H1 (cell line): Measurements from ENCODE around the gene GPRIN3. TPM values are rescaled to one million over a fixed set of nuclear protein-coding genes. Genes with fewer than 3 reads are reported as not detected.

Experiments used
- CTCF ChIA-PET: fragments of 300-600 bp; sonication (Branson Sonifier 250); formaldehyde crosslinking; loops from one replicate; lab custom pipeline; 2021; ENCODE audit not compliant: partially characterized antibody; lab: Charles Lee
- POLR2A ChIA-PET: fragments of 300-600 bp; sonication (Branson Sonifier 250); formaldehyde crosslinking; loops from one replicate; lab custom pipeline; 2021; ENCODE audit warnings: inconsistent platforms; ENCODE audit not compliant: partially characterized antibody; lab: Charles Lee
- DNase-seq, 2 experiments: peaks; one replicate each; pipeline versions ENCODE4 v3.0.0 to v3.0.0-alpha.2; 2010 to 2022; ENCODE audit warnings: low spot score in 2 of 2, low read depth in 1 of 2, mixed read lengths in 1 of 2
- FAIRE-seq: peaks from 2 replicates; lab custom pipeline; 2011; peaks lifted over from hg19 to GRCh38; lab: Jason Lieb, UNC
- H2AFZ ChIP-seq: 2 replicates; pipeline ENCODE4 v1.8.1; 2012; ENCODE audit warnings: low read length, inconsistent platforms
- H2AK5ac ChIP-seq: 2 replicates; pipeline ENCODE4 v1.6.1; 2013; ENCODE audit warnings: low read depth, low read length
- H2BK120ac ChIP-seq: replicated peaks from 2 replicates; pipeline ENCODE3; 2013; ENCODE audit warnings: low read depth, low read length, inconsistent platforms
- H2BK12ac ChIP-seq: 2 replicates; pipeline ENCODE4 v1.6.1; 2013; ENCODE audit warnings: low read depth, low read length
- H2BK15ac ChIP-seq: 2 replicates; pipeline ENCODE4 v1.6.1; 2013; ENCODE audit warnings: low read length
- H2BK20ac ChIP-seq: 2 replicates; pipeline ENCODE4 v1.6.1; 2013; ENCODE audit warnings: low read length
- H2BK5ac ChIP-seq: 2 replicates; pipeline ENCODE4 v1.6.1; 2013; ENCODE audit warnings: low read depth, low read length
- H3K14ac ChIP-seq: 2 replicates; pipeline ENCODE4 v1.6.1; 2013; ENCODE audit warnings: inconsistent platforms; ENCODE audit not compliant: insufficient read length
- H3K18ac ChIP-seq: 2 replicates; pipeline ENCODE4 v1.6.1; 2013; ENCODE audit warnings: low read length; ENCODE audit errors: extremely low read depth
- H3K23ac ChIP-seq: 2 replicates; pipeline ENCODE4 v1.6.1; 2013; ENCODE audit warnings: inconsistent platforms; ENCODE audit not compliant: insufficient read length
- H3K23me2 ChIP-seq: 2 replicates; pipeline ENCODE4 v1.6.1; 2013; ENCODE audit warnings: low read depth, low read length
- H3K27ac ChIP-seq: 2 replicates; pipeline ENCODE4 v1.6.1; 2011; ENCODE audit warnings: low read depth, low read length, inconsistent platforms
- H3K27me3 ChIP-seq, 4 experiments: replicated peaks in 1 of 4; 1 replicate in 1 of 4; 2 replicates in 3 of 4; pipeline versions ENCODE4 v1.6.1 to v1.8.1; 2011 to 2013; ENCODE audit warnings: low read length in 3 of 4, mild to moderate bottlenecking in 3 of 4, inconsistent platforms in 2 of 4, mixed read lengths in 2 of 4, moderate library complexity in 1 of 4; ENCODE audit not compliant: control insufficient read depth in 3 of 4, insufficient read depth in 3 of 4; ENCODE audit errors: extremely low read depth in 1 of 4
- H3K36me3 ChIP-seq, 4 experiments: 2 replicates each; pipeline versions ENCODE4 v1.6.1 to v1.8.1; 2011 to 2013; ENCODE audit warnings: mild to moderate bottlenecking in 4 of 4, low read length in 3 of 4, moderate library complexity in 2 of 4, control low read depth in 1 of 4, inconsistent platforms in 1 of 4; ENCODE audit not compliant: insufficient read depth in 4 of 4, control insufficient read depth in 2 of 4
- H3K4ac ChIP-seq: replicated peaks from 2 replicates; pipeline ENCODE3; 2013; ENCODE audit warnings: low read length, low read depth, mixed read lengths, inconsistent platforms; ENCODE audit not compliant: insufficient read length
- H3K4me1 ChIP-seq, 4 experiments: replicated peaks in 1 of 4; 1 replicate in 1 of 4; 2 replicates in 3 of 4; pipeline versions ENCODE4 v1.6.1 to v1.8.1; 2011 to 2013; ENCODE audit warnings: low read length in 3 of 4, inconsistent platforms in 2 of 4, mixed read lengths in 1 of 4; ENCODE audit not compliant: insufficient read depth in 4 of 4, control insufficient read depth in 3 of 4
- H3K4me2 ChIP-seq, 2 experiments: 2 replicates each; pipeline versions ENCODE4 v1.6.1 to v1.8.1; 2011 to 2013; ENCODE audit warnings: low read depth in 2 of 2, low read length in 2 of 2, control low read depth in 1 of 2, inconsistent platforms in 1 of 2, mild to moderate bottlenecking in 1 of 2; ENCODE audit not compliant: insufficient read depth in 1 of 2
- H3K4me3 ChIP-seq, 4 experiments: fragments of 200-600, 300-600 bp in 1 of 4; sonication (generic), shearing (Covaris generic), sonication (Bioruptor Twin) in 1 of 4; 2 replicates each; pipeline versions ENCODE4 v1.5.1 to v1.8.1; 2011 to 2016; ENCODE audit warnings: low read length in 4 of 4, low read depth in 3 of 4, control low read depth in 2 of 4, inconsistent platforms in 2 of 4, mild to moderate bottlenecking in 2 of 4, mixed read lengths in 1 of 4, moderate library complexity in 1 of 4; ENCODE audit not compliant: insufficient read depth in 2 of 4; ENCODE audit errors: extremely low read depth in 1 of 4
- H3K56ac ChIP-seq: replicated peaks from 2 replicates; pipeline ENCODE3; 2013; ENCODE audit warnings: low read depth, mild to moderate bottlenecking, mixed read lengths, low read length, inconsistent platforms; ENCODE audit not compliant: insufficient read length
- H3K79me1 ChIP-seq: 2 replicates; pipeline ENCODE4 v1.6.1; 2013; ENCODE audit warnings: low read depth, low read length, control low read depth
- H3K79me2 ChIP-seq, 2 experiments: 2 replicates each; pipeline versions ENCODE4 v1.6.1 to v1.8.1; 2012 to 2013; ENCODE audit warnings: low read length in 2 of 2, mild to moderate bottlenecking in 2 of 2, inconsistent platforms in 1 of 2; ENCODE audit not compliant: insufficient read depth in 2 of 2, control insufficient read depth in 1 of 2
- H3K9ac ChIP-seq, 4 experiments: replicated peaks in 1 of 4; 1 replicate in 1 of 4; 2 replicates in 3 of 4; pipeline versions ENCODE4 v1.6.1 to v1.8.1; 2011 to 2013; ENCODE audit warnings: low read depth in 3 of 4, low read length in 3 of 4, control low read depth in 2 of 4, mild to moderate bottlenecking in 2 of 4, moderate library complexity in 2 of 4, inconsistent platforms in 1 of 4; ENCODE audit errors: extremely low read depth in 1 of 4
- H3K9me3 ChIP-seq, 2 experiments: 2 replicates each; pipeline versions ENCODE4 v1.6.1 to v1.8.1; 2012 to 2013; ENCODE audit warnings: mild to moderate bottlenecking in 2 of 2, moderate library complexity in 2 of 2, control low read depth in 1 of 2, inconsistent platforms in 1 of 2, low read depth in 1 of 2, low read length in 1 of 2, mixed read lengths in 1 of 2; ENCODE audit not compliant: insufficient read depth in 2 of 2
- H4K20me1 ChIP-seq, 2 experiments: replicated peaks in 1 of 2; 2 replicates each; pipeline versions ENCODE3 to v1.8.1; 2011 to 2013; ENCODE audit warnings: inconsistent platforms in 2 of 2, low read length in 2 of 2, mild to moderate bottlenecking in 1 of 2; ENCODE audit not compliant: insufficient read depth in 2 of 2, control insufficient read depth in 1 of 2
- H4K5ac ChIP-seq: 2 replicates; pipeline ENCODE4 v1.6.1; 2013; ENCODE audit warnings: low read length, low read depth, mixed read lengths, inconsistent platforms; ENCODE audit not compliant: insufficient read length
- H4K8ac ChIP-seq: 2 replicates; pipeline ENCODE4 v1.8.0; 2013; ENCODE audit warnings: mild to moderate bottlenecking, moderate library complexity, low read length, inconsistent platforms; ENCODE audit not compliant: insufficient read depth; ENCODE audit errors: extremely low read depth
- H4K91ac ChIP-seq: replicated peaks from 2 replicates; pipeline ENCODE3; 2013; ENCODE audit warnings: low read length, mixed read lengths, inconsistent platforms; ENCODE audit not compliant: insufficient read length
- CBX8 ChIP-seq: fragments of 300-800, 300-1000 bp; sonication (generic); IDR thresholded peaks from 2 replicates; pipeline ENCODE4 v1.7.1; 2016; ENCODE audit warnings: low read depth, low read length, borderline replicate concordance
- CHD2 ChIP-seq: IDR thresholded peaks from 2 replicates; pipeline ENCODE4 v1.6.1; 2012; ENCODE audit warnings: low read length, improper control_type of control experiment
- FOSL1 ChIP-seq: IDR thresholded peaks from 2 replicates; pipeline ENCODE4 v1.6.1; 2011; ENCODE audit warnings: mild to moderate bottlenecking, low read depth, low read length, moderate library complexity; ENCODE audit not compliant: insufficient read depth
- PHF8 ChIP-seq: fragments of 200-600 bp; sonication (generic); conservative IDR thresholded peaks from 2 replicates; pipeline ENCODE4 v1.7.1; 2012; ENCODE audit warnings: low read depth, mild to moderate bottlenecking, inconsistent platforms, low read length, moderate library complexity
- SIRT6 ChIP-seq: IDR thresholded peaks from one replicate; pipeline ENCODE4 v1.7.1; 2012; ENCODE audit warnings: low read length, inconsistent platforms
- SRF ChIP-seq: IDR thresholded peaks from 2 replicates; pipeline ENCODE4 v1.6.1; 2011; ENCODE audit warnings: mild to moderate bottlenecking, low read depth, low read length, moderate library complexity
- WGBS, 2 experiments: shearing (Covaris generic) in 1 of 2; methylation state at CpG; one replicate each; pipeline versions ENCODE4 v1.1.6 to v1.1.7; 2013 to 2015; ENCODE audit warnings: low lambda C conversion rate in 2 of 2, mixed read lengths in 2 of 2, inconsistent platforms in 1 of 2, low coverage in 1 of 2, missing lambda C conversion rate in 1 of 2; ENCODE audit not compliant: insufficient replicate concordance in 2 of 2, insufficient coverage in 1 of 2, insufficient read length in 1 of 2; ENCODE audit errors: extremely low coverage in 1 of 2, missing lambda C conversion rate in 1 of 2; 5-methylcytosine and 5-hydroxymethylcytosine counted together
- polyA plus RNA-seq, 7 experiments: library from polyadenylated mRNA; depleted of rRNA in 3 of 7; stranded (reverse) in 5 of 7; unstranded in 2 of 7; fragments of >200 nt in 5 of 7; fragments of 200-250 nt in 2 of 7; gene quantifications; 1 replicate in 5 of 7; 2 replicates in 1 of 7; 4 replicates in 1 of 7; pipeline versions ENCODE4 v1.2.1 to v1.2.3, GENCODE V29; 2011 to 2013; ENCODE audit warnings: missing spikeins in 2 of 7, mixed read lengths in 2 of 7
- total RNA-seq: library from RNA; stranded (reverse); fragmentation: NEBNext Ultra II Directional; extraction: Animal tissue kit (Norgen Biotek cat#: 25700); gene quantifications from 2 replicates; pipeline ENCODE4 v1.2.1, GENCODE V29; 2021

The GPRIN3 gene
- total and polyA plus RNA-seq, 2 of the 8 experiments (the other 6 are each of a cell fraction or from before 2014, with no cell fraction given), result 0.17 to 1.4 TPM

DNA sequence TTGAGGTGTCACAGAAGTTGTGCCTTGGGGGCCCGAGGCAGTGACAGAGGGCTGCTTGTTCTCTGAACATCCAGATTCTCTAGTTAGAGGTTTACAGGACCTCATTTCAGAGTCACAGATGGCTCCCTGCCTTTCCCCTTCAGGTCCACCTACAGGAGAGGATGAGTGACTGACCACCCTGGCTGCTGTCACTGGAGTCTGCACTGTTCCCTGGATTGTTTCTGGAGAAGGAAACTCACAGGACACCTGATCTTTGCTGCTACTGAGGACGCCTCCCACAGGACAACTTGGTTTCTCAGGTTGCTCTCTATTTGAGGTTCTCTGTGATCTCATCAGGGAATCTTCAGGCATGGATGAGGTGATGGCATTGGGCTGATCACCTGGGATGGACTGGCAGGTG lies 58.3 kb downstream of the GPRIN3 start:
- Histone ChIP-seq H3K4me2 (no peak overlapping the region), H4K8ac (no peak overlapping the region), H4K91ac (no peak overlapping the region), H3K18ac (no peak overlapping the region), H4K20me1 (no peaks in the 10 kb centered on the region), H3K23me2 (no peaks in the 10 kb centered on the region; the same call in 1 of the 2 replicates), H3K56ac (no peak overlapping the region), H3K36me3 (no peaks in the 10 kb centered on the region), H3K79me1 (no peaks in the 10 kb centered on the region), H3K9ac (no peak overlapping the region), H3K79me2 (no peaks in the 10 kb centered on the region), H3K4ac (no peak overlapping the region), H3K4me1 (no peaks in the 10 kb centered on the region; a peak in 1 of 7 replicates)
- no peak for FAIRE-seq
- WGBS, 2 experiments, result 62% methylated on average over 2 of the region's 2 CpGs; no CpG with 5 or more reads in 1 of the 2 experiments
- POLR2A ChIA-PET, result no interaction called here
- TF ChIP-seq CHD2 (no peak), PHF8 (no peak), SIRT6 (no peak), CBX8 (no peak), SRF (no peak), FOSL1 (no peak)
- TF ChIP-seq, all 59 proteins: peak for 0
- Histone ChIP-seq H3K9me3 (no peaks in the 10 kb centered on the region), H2BK5ac (no peak overlapping the region), H4K5ac (no peak overlapping the region), H2BK20ac (no peak overlapping the region), H3K23ac (no peak overlapping the region), H3K27ac (no peak overlapping the region), H2AFZ (no peak overlapping the region), H2AK5ac (no peak overlapping the region), H3K4me3 (no peak overlapping the region), H2BK12ac (no peak overlapping the region), H3K27me3 (no peaks in the 10 kb centered on the region), H2BK120ac (no peak overlapping the region), H2BK15ac (no peak overlapping the region), H3K14ac (no peak overlapping the region)
- no peak for DNase-seq
- CTCF ChIA-PET, result interaction anchor here (0.7 to 2.7 kb wide), 9 partner anchors 11 to 186 kb away, joined by 3 to 10 read pairs (median 3); no protein-coding TSS in a partner anchor
